ENCODE measurements around the gene ATP6V1G2.
A peak's percentile ranks its signal among the peaks of the same experiment; 100 is the strongest.
"Not testable (repeated sequence)": the region's sequence is repeated elsewhere in the genome, so short reads cannot be mapped to it uniquely, and the experiment has no call there.

Gene ATP6V1G2

GRCh38 chr6:31546339-31546957 is at the start of gene ATP6V1G2:
TSS of gene ATP6V1G2 (minus strand) at chr6:31546608. CDS start at chr6:31546559, 49 bp downstream.
- no peaks in the 10 kb centered on the region for H3K27me3 ChIP-seq
- peak within 1 kb of the TSS; percentile 78 for H3K9ac ChIP-seq
- H3K4me3 ChIP-seq = peak within 1 kb of the TSS; percentile 63
- no peaks in the 10 kb centered on the region for H4K20me1 ChIP-seq
- no peak for TF ChIP-seq Cebpa-rat (IDR thresholded peaks at IDR 0.05)
- peak within 1 kb of the TSS; percentile 93 for H3K4me2 ChIP-seq
- H3K36me3 ChIP-seq = peaks cover 12% of the 10 kb centered on the region; the same call in 1 of the 2 replicates
- peak within 1 kb of the TSS; percentile 84 for H3K27ac ChIP-seq
- no peaks in the 10 kb centered on the region for H3K9me3 ChIP-seq
- H3K4me1 ChIP-seq = peaks cover 73% of the 10 kb centered on the region

- H3K4me1 ChIP-seq = peaks cover 47% of the 10 kb centered on the region
- H3K27me3 ChIP-seq = no peaks in the 10 kb centered on the region
- H3K36me3 ChIP-seq = no peaks in the 10 kb centered on the region
- no peak overlapping the region for H3K9ac ChIP-seq
- peak overlapping the region; percentile 59; the same call in 1 of the 2 replicates for H3K27ac ChIP-seq
- peak overlapping the region; percentile 59 for H3K4me2 ChIP-seq
- no peaks in the 10 kb centered on the region for H4K20me1 ChIP-seq
- peaks cover 13% of the 10 kb centered on the region for H3K9me3 ChIP-seq
- no peak for TF ChIP-seq Cebpa-rat (IDR thresholded peaks at IDR 0.05)
- no peak overlapping the region for H3K4me3 ChIP-seq
These were observed 46.0 kb upstream of the ATP6V1G2 start for GRCh38 chr6:31592396-31592771.

GRCh38 chr6:31590691-31591090 is 44.3 kb upstream of the ATP6V1G2 start:
- not testable (repeated sequence) for H3K4me3 ChIP-seq, H3K4me2 ChIP-seq, H3K27ac ChIP-seq, H3K27me3 ChIP-seq, H3K9ac ChIP-seq, H4K20me1 ChIP-seq, H3K36me3 ChIP-seq
- peaks cover 13% of the 10 kb centered on the region for H3K9me3 ChIP-seq
- H3K4me1 ChIP-seq = peaks cover 57% of the 10 kb centered on the region

- H3K27me3 ChIP-seq = no peaks in the 10 kb centered on the region
- H3K4me2 ChIP-seq = peak overlapping the region; percentile 88
- no peaks in the 10 kb centered on the region for H4K20me1 ChIP-seq
- H3K9ac ChIP-seq = peak overlapping the region; percentile 53
- peaks cover 6% of the 10 kb centered on the region for H3K9me3 ChIP-seq
- no peaks in the 10 kb centered on the region for H3K36me3 ChIP-seq
- H3K27ac ChIP-seq = peak overlapping the region; percentile 84
- H3K4me1 ChIP-seq = peaks cover 67% of the 10 kb centered on the region
- no peak overlapping the region for H3K4me3 ChIP-seq
- no peak for TF ChIP-seq Cebpa-rat (IDR thresholded peaks at IDR 0.05)
These were observed 42.7 kb upstream of the ATP6V1G2 start for GRCh38 chr6:31588871-31589650.

GRCh38 chr6:31587791-31588777 is 41.7 kb upstream of the ATP6V1G2 start:
- Histone ChIP-seq H3K36me3 (no peaks in the 10 kb centered on the region), H3K4me2 (peak overlapping the region; percentile 88), H3K4me3 (no peak overlapping the region), H3K27ac (peak overlapping the region; percentile 84), H3K9ac (peak overlapping the region; percentile 53), H3K9me3 (no peaks in the 10 kb centered on the region), H3K4me1 (peaks cover 68% of the 10 kb centered on the region), H4K20me1 (no peaks in the 10 kb centered on the region), H3K27me3 (no peaks in the 10 kb centered on the region)
- TF ChIP-seq Cebpa-rat (IDR thresholded peaks at IDR 0.05) = no peak

- Histone ChIP-seq H3K4me1 (peaks cover 72% of the 10 kb centered on the region), H3K4me3 (peak overlapping the region; percentile 27; the same call in 1 of the 2 replicates), H3K4me2 (peak overlapping the region; percentile 88), H3K9me3 (no peaks in the 10 kb centered on the region), H3K9ac (peak overlapping the region; percentile 51), H4K20me1 (no peaks in the 10 kb centered on the region), H3K27ac (peak overlapping the region; percentile 84), H3K36me3 (no peaks in the 10 kb centered on the region), H3K27me3 (no peaks in the 10 kb centered on the region)
- no peak for TF ChIP-seq Cebpa-rat (IDR thresholded peaks at IDR 0.05)
These were observed 40.3 kb upstream of the ATP6V1G2 start for GRCh38 chr6:31586599-31587281.

GRCh38 chr6:31586008-31586407 is 39.6 kb upstream of the ATP6V1G2 start, which contains the start of gene LST1:
TSS of gene LST1 (plus strand) at chr6:31586277. CDS start at chr6:31587300, 1,023 bp downstream.
- H3K4me2 ChIP-seq = peak within 1 kb of the TSS; percentile 88

GRCh38 chr6:31585491-31585890 is 39.1 kb upstream of the ATP6V1G2 start:
- no peak overlapping the region for H3K4me3 ChIP-seq
- H3K27ac ChIP-seq = peak overlapping the region; percentile 84
- H3K4me1 ChIP-seq = peaks cover 80% of the 10 kb centered on the region
- no peaks in the 10 kb centered on the region for H3K9me3 ChIP-seq
- peak overlapping the region; percentile 88 for H3K4me2 ChIP-seq
- no peak overlapping the region for H3K9ac ChIP-seq
- no peak for TF ChIP-seq Cebpa-rat (IDR thresholded peaks at IDR 0.05)
- H3K27me3 ChIP-seq = no peaks in the 10 kb centered on the region
- no peaks in the 10 kb centered on the region for H4K20me1 ChIP-seq
- H3K36me3 ChIP-seq = no peaks in the 10 kb centered on the region

More at GRCh38 chr6:31586008-31586407, 39.6 kb upstream of the ATP6V1G2 start, which contains the start of gene LST1:
- Histone ChIP-seq H3K4me3 (peak within 1 kb of the TSS; percentile 27; the same call in 1 of the 2 replicates), H3K27me3 (no peaks in the 10 kb centered on the region), H3K4me1 (peaks cover 77% of the 10 kb centered on the region), H4K20me1 (no peaks in the 10 kb centered on the region), H3K9me3 (no peaks in the 10 kb centered on the region), H3K9ac (peak within 1 kb of the TSS; percentile 51), H3K27ac (peak within 1 kb of the TSS; percentile 84), H3K36me3 (no peaks in the 10 kb centered on the region)
- no peak for TF ChIP-seq Cebpa-rat (IDR thresholded peaks at IDR 0.05)

- Histone ChIP-seq H3K9ac (peak within 1 kb of the TSS; percentile 92), H3K4me3 (peak within 1 kb of the TSS; percentile 81), H3K4me1 (peaks cover 86% of the 10 kb centered on the region), H3K9me3 (no peaks in the 10 kb centered on the region), H4K20me1 (0 out of 2 replicates have a peak, but pooled peaks cover under 1% of the 10 kb centered on the region), H3K4me2 (peak within 1 kb of the TSS; percentile 99), H3K27ac (peak within 1 kb of the TSS; percentile 93), H3K27me3 (no peaks in the 10 kb centered on the region), H3K36me3 (peaks cover 19% of the 10 kb centered on the region)
- TF ChIP-seq Cebpa-rat (IDR thresholded peaks at IDR 0.05) = no peak
These were observed 35.8 kb upstream of the ATP6V1G2 start, which contains the start of gene LTB for GRCh38 chr6:31582230-31582643. TSS of gene LTB (minus strand) at chr6:31582424. CDS start at chr6:31582417, 7 bp downstream.
